ENCODE data around the gene LIFR. TPM values are rescaled to one million over a fixed set of nuclear protein-coding genes. Genes with fewer than 3 reads are reported as not detected.

LIFR gene
- polyA plus RNA-seq, 1 donor (not counting 4 experiments of a cell fraction or from before 2014, with no cell fraction given): 1.1 TPM

DNA sequence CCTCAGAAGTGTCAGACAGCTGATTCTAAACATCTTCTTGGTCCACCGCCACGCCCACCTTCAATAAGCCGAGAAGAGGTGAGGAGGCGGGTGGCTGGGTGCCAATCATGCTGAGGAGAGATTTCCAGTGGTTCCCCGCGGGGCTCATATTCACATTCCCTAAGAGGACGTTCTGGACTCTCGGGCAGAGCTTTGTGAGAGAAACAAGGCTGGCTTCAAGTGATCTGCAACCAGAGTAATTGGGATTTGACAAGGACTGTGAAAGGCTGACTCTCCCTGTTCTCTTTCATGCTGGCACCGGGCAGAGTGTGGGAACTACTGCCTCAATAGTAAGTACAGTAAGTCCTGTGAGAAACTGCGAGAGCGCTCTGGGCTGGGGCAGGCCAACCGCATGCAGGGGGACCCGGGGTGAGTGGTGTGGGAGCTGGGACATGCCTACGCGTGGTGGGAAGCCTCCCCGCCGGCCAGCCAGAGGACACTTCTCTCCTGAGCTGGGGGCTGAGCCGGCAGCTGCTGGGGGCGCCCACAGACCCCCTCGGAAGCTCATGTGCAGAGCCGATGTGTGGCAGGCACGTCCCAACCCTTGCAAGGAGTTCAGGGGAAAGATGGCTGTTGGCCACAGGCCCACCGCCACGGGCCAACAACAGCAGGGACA is 110.9 kb downstream of the LIFR start:
- no peak for DNase-seq (ENCODE audit: low read depth, low spot score)
- H3K79me2 ChIP-seq (ENCODE audit: control insufficient read depth, insufficient read depth, low read length): no peaks in the 10 kb centered on the region
- H2AFZ ChIP-seq (ENCODE audit: control insufficient read depth, low read length): no peak overlapping the region
- no peaks in the 10 kb centered on the region for H3K36me3 ChIP-seq (ENCODE audit: control insufficient read depth in 2 of 2, extremely low read depth in 1 of 2, insufficient read depth in 2 of 2, low read length in 2 of 2)
- H3K4me2 ChIP-seq (ENCODE audit: control insufficient read depth, extremely low read depth, insufficient read depth, low read depth, low read length): no peak overlapping the region
- H3K4me3 ChIP-seq (ENCODE audit: control insufficient read depth in 2 of 3, extremely low read depth in 1 of 3, insufficient read depth in 2 of 3, low read depth in 1 of 3, low read length in 3 of 3): peak overlapping the region in 1 of 3 experiments; percentile 25
- H3K4me1 ChIP-seq (ENCODE audit: control insufficient read depth, extremely low read depth, insufficient read depth, low read length): no peaks in the 10 kb centered on the region
- H4K20me1 ChIP-seq (ENCODE audit: control insufficient read depth, extremely low read depth, insufficient read depth, low read length): no peaks in the 10 kb centered on the region
- TF ChIP-seq EZH2 (IDR thresholded peaks at IDR 0.05; ENCODE audit: low read length): no peak
- H3K9me1 ChIP-seq (ENCODE audit: control insufficient read depth, extremely low read depth, insufficient read depth, low read length): no peaks in the 10 kb centered on the region
- H3K9ac ChIP-seq (ENCODE audit: control insufficient read depth, extremely low read depth, insufficient read depth, low read length): no peak overlapping the region
- no peak overlapping the region for H3K27ac ChIP-seq (ENCODE audit: control insufficient read depth, insufficient read depth, low read length)
- no peaks in the 10 kb centered on the region for H3K9me3 ChIP-seq (ENCODE audit: control insufficient read depth, low read depth, low read length)
- dilution Hi-C loops (cut with MboI; ENCODE audit: extremely low pct_ligation_motif_present, low sequenced_read_pairs): loop anchor here (10.0 kb wide), 1 partner anchor 359 kb away; no protein-coding TSS in a partner anchor
- H3K27me3 ChIP-seq (ENCODE audit: control insufficient read depth, extremely low read depth, insufficient read depth, low read length): no peaks in the 10 kb centered on the region
- no peak for FAIRE-seq

DNA sequence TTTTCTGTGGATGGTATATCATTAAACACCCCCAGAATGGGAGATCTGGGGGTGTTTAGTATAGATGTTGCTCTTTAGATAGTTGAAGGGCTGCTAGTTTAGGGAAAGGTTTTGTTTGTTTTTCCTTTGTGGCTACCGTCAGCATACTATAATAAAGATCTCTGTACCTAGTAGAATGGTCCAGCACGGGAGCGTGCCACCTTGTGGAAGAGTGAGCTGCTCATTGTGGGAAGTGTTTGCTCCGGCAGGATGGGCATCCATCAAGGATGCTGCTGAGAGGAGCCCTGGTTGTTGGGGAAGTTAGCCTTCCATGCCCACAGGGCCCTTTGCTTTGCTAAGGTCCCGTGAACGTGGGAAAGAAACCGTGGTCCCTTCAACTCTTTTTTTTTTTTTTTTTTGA is 113.1 kb downstream of the LIFR start:
- no peak for DNase-seq (ENCODE audit: low read depth, low spot score)
- dilution Hi-C loops (cut with MboI; ENCODE audit: extremely low pct_ligation_motif_present, low sequenced_read_pairs): loop anchor here (10.0 kb wide), 1 partner anchor 361 kb away; no protein-coding TSS in a partner anchor

More for the DNA sequence above, 113.1 kb downstream of the LIFR start:
- no peak overlapping the region for H3K9ac ChIP-seq (ENCODE audit: control insufficient read depth, extremely low read depth, insufficient read depth, low read length)
- H3K79me2 ChIP-seq (ENCODE audit: control insufficient read depth, insufficient read depth, low read length): no peaks in the 10 kb centered on the region
- no peaks in the 10 kb centered on the region for H3K27me3 ChIP-seq (ENCODE audit: control insufficient read depth, extremely low read depth, insufficient read depth, low read length)
- TF ChIP-seq, protein P1, sequence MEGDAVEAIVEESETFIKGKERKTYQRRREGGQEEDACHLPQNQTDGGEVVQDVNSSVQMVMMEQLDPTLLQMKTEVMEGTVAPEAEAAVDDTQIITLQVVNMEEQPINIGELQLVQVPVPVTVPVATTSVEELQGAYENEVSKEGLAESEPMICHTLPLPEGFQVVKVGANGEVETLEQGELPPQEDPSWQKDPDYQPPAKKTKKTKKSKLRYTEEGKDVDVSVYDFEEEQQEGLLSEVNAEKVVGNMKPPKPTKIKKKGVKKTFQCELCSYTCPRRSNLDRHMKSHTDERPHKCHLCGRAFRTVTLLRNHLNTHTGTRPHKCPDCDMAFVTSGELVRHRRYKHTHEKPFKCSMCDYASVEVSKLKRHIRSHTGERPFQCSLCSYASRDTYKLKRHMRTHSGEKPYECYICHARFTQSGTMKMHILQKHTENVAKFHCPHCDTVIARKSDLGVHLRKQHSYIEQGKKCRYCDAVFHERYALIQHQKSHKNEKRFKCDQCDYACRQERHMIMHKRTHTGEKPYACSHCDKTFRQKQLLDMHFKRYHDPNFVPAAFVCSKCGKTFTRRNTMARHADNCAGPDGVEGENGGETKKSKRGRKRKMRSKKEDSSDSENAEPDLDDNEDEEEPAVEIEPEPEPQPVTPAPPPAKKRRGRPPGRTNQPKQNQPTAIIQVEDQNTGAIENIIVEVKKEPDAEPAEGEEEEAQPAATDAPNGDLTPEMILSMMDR (optimal IDR thresholded peaks at IDR 0.05 in 1 of 3, IDR thresholded peaks at IDR 0.05 in 1 of 3, conservative IDR thresholded peaks at IDR 0.05 in 1 of 3; ENCODE audit: extremely low read depth in 1 of 3, insufficient read depth in 2 of 3, low read length in 3 of 3): no peak
- no peak for TF ChIP-seq EZH2 (IDR thresholded peaks at IDR 0.05; ENCODE audit: low read length)
- no peak for FAIRE-seq
- no peaks in the 10 kb centered on the region for H3K4me1 ChIP-seq (ENCODE audit: control insufficient read depth, extremely low read depth, insufficient read depth, low read length)
- no peak overlapping the region for H2AFZ ChIP-seq (ENCODE audit: control insufficient read depth, low read length)
- H3K4me3 ChIP-seq (ENCODE audit: control insufficient read depth in 2 of 3, extremely low read depth in 1 of 3, insufficient read depth in 2 of 3, low read depth in 1 of 3, low read length in 3 of 3): no peak overlapping the region
- H3K27ac ChIP-seq (ENCODE audit: control insufficient read depth, insufficient read depth, low read length): no peak overlapping the region
- no peaks in the 10 kb centered on the region for H3K36me3 ChIP-seq (ENCODE audit: control insufficient read depth in 2 of 2, extremely low read depth in 1 of 2, insufficient read depth in 2 of 2, low read length in 2 of 2)
- H3K9me1 ChIP-seq (ENCODE audit: control insufficient read depth, extremely low read depth, insufficient read depth, low read length): no peaks in the 10 kb centered on the region
- no peak overlapping the region for H3K4me2 ChIP-seq (ENCODE audit: control insufficient read depth, extremely low read depth, insufficient read depth, low read depth, low read length)
- H3K9me3 ChIP-seq (ENCODE audit: control insufficient read depth, low read depth, low read length): no peaks in the 10 kb centered on the region
- H4K20me1 ChIP-seq (ENCODE audit: control insufficient read depth, extremely low read depth, insufficient read depth, low read length): no peaks in the 10 kb centered on the region
